Thoracic aorta (tissue), 2 donors: Measurements from ENCODE around the gene UBE2F. TPM values are rescaled to one million over a fixed set of nuclear protein-coding genes. Genes with fewer than 3 reads are reported as not detected.

ENCODE experiments used
- ATAC-seq: fragments of 150-250 bp; one replicate; pipeline ENCODE4 v1.8.0; 2017; ENCODE audit warnings: low read depth; ENCODE audit not compliant: insufficient number of reproducible peaks, low FRiP score
- DNase-seq: peaks from one replicate; pipeline ENCODE4 v3.0.0-alpha.2; 2020; ENCODE audit warnings: low spot score
- H3K27ac ChIP-seq, 2 donors: fragments of 200-600 bp; sonication (generic); 1 replicate in 1 of 2; 2 replicates in 1 of 2; pipeline ENCODE4 v1.5.1; 2016; ENCODE audit warnings: mild to moderate bottlenecking in 2 of 2, moderate library complexity in 2 of 2
- H3K27me3 ChIP-seq: fragments of 200-600 bp; sonication (generic); replicated peaks from 2 replicates; pipeline ENCODE4 v1.6.0; 2016; ENCODE audit warnings: mild to moderate bottlenecking; ENCODE audit not compliant: insufficient read depth
- H3K36me3 ChIP-seq: fragments of 200-600 bp; sonication (generic); one replicate; pipeline ENCODE4 v1.5.1; 2016
- H3K4me1 ChIP-seq, 2 donors: fragments of 200-600 bp; sonication (generic); 1 replicate in 1 of 2; 2 replicates in 1 of 2; pipeline versions ENCODE4 v1.5.1 to v1.6.0; 2016; ENCODE audit warnings: low read depth in 2 of 2, mild to moderate bottlenecking in 1 of 2; ENCODE audit not compliant: control insufficient read depth in 1 of 2
- H3K4me3 ChIP-seq: fragments of 200-600 bp; sonication (generic); 2 replicates; pipeline ENCODE4 v1.5.1; 2016; ENCODE audit warnings: mild to moderate bottlenecking
- H3K9me3 ChIP-seq: fragments of 200-600 bp; sonication (generic); 2 replicates; pipeline ENCODE4 v1.5.1; 2016
- CTCF ChIP-seq: fragments of 200-600 bp; sonication (generic); IDR thresholded peaks from one replicate; pipeline ENCODE4 v1.5.1; 2019; ENCODE audit warnings: antibody characterized with exemption
- total RNA-seq, 2 donors: library from RNA; depleted of rRNA; stranded (reverse); fragments of >200 nt; gene quantifications; one replicate each; pipeline versions ENCODE4 v1.1.0 to v1.2.3, GENCODE V29; 2016

The UBE2F gene
- total RNA-seq, 2 donors from 2014 or later = 51.9 to 69.3 TPM

DNA sequence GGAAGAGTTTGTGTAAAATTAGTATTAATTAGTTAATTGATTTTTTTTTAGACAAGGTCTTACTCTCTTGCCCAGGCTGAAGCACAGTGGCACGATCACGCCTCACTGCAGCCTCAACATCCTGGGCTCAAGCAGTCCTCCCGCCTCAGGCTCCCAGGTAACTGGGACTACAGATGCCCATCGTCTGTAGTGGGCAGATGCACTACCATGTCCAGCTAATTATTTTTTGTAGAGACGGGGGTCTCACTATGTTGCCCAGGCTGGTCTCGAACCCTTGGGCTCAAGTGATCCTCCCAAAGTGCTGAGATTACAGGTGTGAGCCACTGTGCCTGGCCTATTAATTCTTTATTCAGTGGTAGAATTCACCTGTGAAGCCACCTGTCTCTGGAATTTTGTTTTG, 41.1 kb downstream of the UBE2F start:
- DNase-seq (no peak), ATAC-seq (no peak)
- no peak for TF ChIP-seq CTCF
- no peaks in the 10 kb centered on the region for H3K36me3 ChIP-seq
- no peaks in the 10 kb centered on the region for H3K9me3 ChIP-seq
- no peaks in the 10 kb centered on the region for H3K4me1 ChIP-seq
- H3K4me3 ChIP-seq = no peak overlapping the region
- no peaks in the 10 kb centered on the region for H3K27me3 ChIP-seq
- H3K27ac ChIP-seq = no peak overlapping the region

DNA sequence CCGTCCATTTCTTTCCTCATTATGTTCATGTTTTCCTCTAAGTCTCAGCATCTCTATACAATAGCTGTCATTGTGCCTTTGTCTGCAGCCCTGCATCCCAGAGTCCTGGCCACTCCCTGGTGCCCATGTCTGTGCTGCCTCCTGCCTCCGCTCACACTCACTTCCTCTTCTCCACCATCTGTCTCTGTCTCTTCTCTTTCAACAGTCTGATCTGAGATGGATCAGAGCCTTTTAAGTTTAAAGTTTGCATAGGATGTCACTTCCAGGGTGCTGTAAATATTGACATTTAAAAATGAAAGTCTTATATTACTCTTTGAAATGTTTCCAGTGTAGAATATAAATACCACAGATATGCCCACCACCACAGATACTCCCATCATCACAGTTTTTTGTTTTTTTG, 42.7 kb downstream of the UBE2F start:
- Histone ChIP-seq H3K4me3 (no peak overlapping the region), H3K9me3 (no peaks in the 10 kb centered on the region), H3K36me3 (no peaks in the 10 kb centered on the region), H3K4me1 (no peaks in the 10 kb centered on the region), H3K27me3 (no peaks in the 10 kb centered on the region), H3K27ac (no peak overlapping the region)
- DNase-seq (no peak), ATAC-seq (no peak)
- TF ChIP-seq CTCF = no peak

- H3K27ac ChIP-seq = no peak overlapping the region
- DNase-seq (no peak), ATAC-seq (no peak)
- no peak for TF ChIP-seq CTCF
- no peak overlapping the region for H3K4me3 ChIP-seq
- H3K4me1 ChIP-seq = no peaks in the 10 kb centered on the region
- no peaks in the 10 kb centered on the region for H3K27me3 ChIP-seq
- no peaks in the 10 kb centered on the region for H3K36me3 ChIP-seq
- H3K9me3 ChIP-seq = no peaks in the 10 kb centered on the region
Observed at GRCh38 chr2:238010572-238010971, 43.8 kb downstream of the UBE2F start.

DNA sequence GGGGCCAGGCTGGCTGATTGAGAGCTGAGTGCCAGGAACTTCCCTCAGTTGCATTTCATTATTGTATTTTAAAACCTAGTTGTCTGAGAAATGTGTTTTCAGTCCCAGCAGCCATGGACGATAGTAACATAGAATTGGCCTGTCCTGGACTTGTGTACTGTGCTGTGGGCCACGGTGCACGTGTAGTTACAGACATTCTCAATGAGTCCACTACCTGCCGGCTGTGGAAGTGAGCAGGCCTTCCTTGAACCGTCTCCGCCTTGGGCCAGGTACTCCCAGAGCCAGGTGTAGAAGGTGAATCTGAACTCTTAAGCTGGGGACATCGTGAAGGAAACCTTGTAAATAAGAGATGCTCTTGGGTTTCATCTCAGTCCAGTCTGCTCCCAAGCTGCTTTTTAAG, 47.0 kb downstream of the UBE2F start:
- no peak for DNase-seq
- TF ChIP-seq CTCF = no peak
- no peak for ATAC-seq
- Histone ChIP-seq H3K9me3 (no peaks in the 10 kb centered on the region), H3K36me3 (no peaks in the 10 kb centered on the region), H3K27me3 (no peaks in the 10 kb centered on the region), H3K4me3 (no peak overlapping the region), H3K4me1 (no peaks in the 10 kb centered on the region), H3K27ac (no peak overlapping the region)

- ATAC-seq (no peak), DNase-seq (no peak)
- H3K27ac ChIP-seq = no peak overlapping the region
- H3K36me3 ChIP-seq = no peaks in the 10 kb centered on the region
- no peaks in the 10 kb centered on the region for H3K4me1 ChIP-seq
- H3K27me3 ChIP-seq = no peaks in the 10 kb centered on the region
- no peak overlapping the region for H3K4me3 ChIP-seq
- TF ChIP-seq CTCF = no peak
- H3K9me3 ChIP-seq = no peaks in the 10 kb centered on the region
Observed at GRCh38 chr2:238015705-238016104, 48.9 kb downstream of the UBE2F start.
